H1 (cell line): Measurements from ENCODE around the gene CREB3. TPM values are rescaled to one million over a fixed set of nuclear protein-coding genes. Genes with fewer than 3 reads are reported as not detected.

Source experiments
- CTCF ChIA-PET: fragments of 300-600 bp; sonication (Branson Sonifier 250); formaldehyde crosslinking; loops from one replicate; lab custom pipeline; 2021; ENCODE audit not compliant: partially characterized antibody; lab: Charles Lee
- POLR2A ChIA-PET: fragments of 300-600 bp; sonication (Branson Sonifier 250); formaldehyde crosslinking; loops from one replicate; lab custom pipeline; 2021; ENCODE audit warnings: inconsistent platforms; ENCODE audit not compliant: partially characterized antibody; lab: Charles Lee
- DNase-seq, 2 experiments: peaks; one replicate each; pipeline versions ENCODE4 v3.0.0 to v3.0.0-alpha.2; 2010 to 2022; ENCODE audit warnings: low spot score in 2 of 2, low read depth in 1 of 2, mixed read lengths in 1 of 2
- FAIRE-seq: peaks from 2 replicates; lab custom pipeline; 2011; peaks lifted over from hg19 to GRCh38; lab: Jason Lieb, UNC
- H2AFZ ChIP-seq: 2 replicates; pipeline ENCODE4 v1.8.1; 2012; ENCODE audit warnings: low read length, inconsistent platforms
- H2AK5ac ChIP-seq: 2 replicates; pipeline ENCODE4 v1.6.1; 2013; ENCODE audit warnings: low read depth, low read length
- H2BK120ac ChIP-seq: replicated peaks from 2 replicates; pipeline ENCODE3; 2013; ENCODE audit warnings: low read depth, low read length, inconsistent platforms
- H2BK12ac ChIP-seq: 2 replicates; pipeline ENCODE4 v1.6.1; 2013; ENCODE audit warnings: low read depth, low read length
- H2BK15ac ChIP-seq: 2 replicates; pipeline ENCODE4 v1.6.1; 2013; ENCODE audit warnings: low read length
- H2BK20ac ChIP-seq: 2 replicates; pipeline ENCODE4 v1.6.1; 2013; ENCODE audit warnings: low read length
- H2BK5ac ChIP-seq: 2 replicates; pipeline ENCODE4 v1.6.1; 2013; ENCODE audit warnings: low read depth, low read length
- H3K14ac ChIP-seq: 2 replicates; pipeline ENCODE4 v1.6.1; 2013; ENCODE audit warnings: inconsistent platforms; ENCODE audit not compliant: insufficient read length
- H3K18ac ChIP-seq: 2 replicates; pipeline ENCODE4 v1.6.1; 2013; ENCODE audit warnings: low read length; ENCODE audit errors: extremely low read depth
- H3K23ac ChIP-seq: 2 replicates; pipeline ENCODE4 v1.6.1; 2013; ENCODE audit warnings: inconsistent platforms; ENCODE audit not compliant: insufficient read length
- H3K23me2 ChIP-seq: 2 replicates; pipeline ENCODE4 v1.6.1; 2013; ENCODE audit warnings: low read depth, low read length
- H3K27ac ChIP-seq: 2 replicates; pipeline ENCODE4 v1.6.1; 2011; ENCODE audit warnings: low read depth, low read length, inconsistent platforms
- H3K27me3 ChIP-seq, 4 experiments: replicated peaks in 1 of 4; 1 replicate in 1 of 4; 2 replicates in 3 of 4; pipeline versions ENCODE4 v1.6.1 to v1.8.1; 2011 to 2013; ENCODE audit warnings: low read length in 3 of 4, mild to moderate bottlenecking in 3 of 4, inconsistent platforms in 2 of 4, mixed read lengths in 2 of 4, moderate library complexity in 1 of 4; ENCODE audit not compliant: control insufficient read depth in 3 of 4, insufficient read depth in 3 of 4; ENCODE audit errors: extremely low read depth in 1 of 4
- H3K36me3 ChIP-seq, 4 experiments: 2 replicates each; pipeline versions ENCODE4 v1.6.1 to v1.8.1; 2011 to 2013; ENCODE audit warnings: mild to moderate bottlenecking in 4 of 4, low read length in 3 of 4, moderate library complexity in 2 of 4, control low read depth in 1 of 4, inconsistent platforms in 1 of 4; ENCODE audit not compliant: insufficient read depth in 4 of 4, control insufficient read depth in 2 of 4
- H3K4ac ChIP-seq: replicated peaks from 2 replicates; pipeline ENCODE3; 2013; ENCODE audit warnings: low read length, low read depth, mixed read lengths, inconsistent platforms; ENCODE audit not compliant: insufficient read length
- H3K4me1 ChIP-seq, 4 experiments: replicated peaks in 1 of 4; 1 replicate in 1 of 4; 2 replicates in 3 of 4; pipeline versions ENCODE4 v1.6.1 to v1.8.1; 2011 to 2013; ENCODE audit warnings: low read length in 3 of 4, inconsistent platforms in 2 of 4, mixed read lengths in 1 of 4; ENCODE audit not compliant: insufficient read depth in 4 of 4, control insufficient read depth in 3 of 4
- H3K4me2 ChIP-seq, 2 experiments: 2 replicates each; pipeline versions ENCODE4 v1.6.1 to v1.8.1; 2011 to 2013; ENCODE audit warnings: low read depth in 2 of 2, low read length in 2 of 2, control low read depth in 1 of 2, inconsistent platforms in 1 of 2, mild to moderate bottlenecking in 1 of 2; ENCODE audit not compliant: insufficient read depth in 1 of 2
- H3K4me3 ChIP-seq, 4 experiments: fragments of 200-600, 300-600 bp in 1 of 4; sonication (generic), shearing (Covaris generic), sonication (Bioruptor Twin) in 1 of 4; 2 replicates each; pipeline versions ENCODE4 v1.5.1 to v1.8.1; 2011 to 2016; ENCODE audit warnings: low read length in 4 of 4, low read depth in 3 of 4, control low read depth in 2 of 4, inconsistent platforms in 2 of 4, mild to moderate bottlenecking in 2 of 4, mixed read lengths in 1 of 4, moderate library complexity in 1 of 4; ENCODE audit not compliant: insufficient read depth in 2 of 4; ENCODE audit errors: extremely low read depth in 1 of 4
- H3K56ac ChIP-seq: replicated peaks from 2 replicates; pipeline ENCODE3; 2013; ENCODE audit warnings: low read depth, mild to moderate bottlenecking, mixed read lengths, low read length, inconsistent platforms; ENCODE audit not compliant: insufficient read length
- H3K79me1 ChIP-seq: 2 replicates; pipeline ENCODE4 v1.6.1; 2013; ENCODE audit warnings: low read depth, low read length, control low read depth
- H3K79me2 ChIP-seq, 2 experiments: 2 replicates each; pipeline versions ENCODE4 v1.6.1 to v1.8.1; 2012 to 2013; ENCODE audit warnings: low read length in 2 of 2, mild to moderate bottlenecking in 2 of 2, inconsistent platforms in 1 of 2; ENCODE audit not compliant: insufficient read depth in 2 of 2, control insufficient read depth in 1 of 2
- H3K9ac ChIP-seq, 4 experiments: replicated peaks in 1 of 4; 1 replicate in 1 of 4; 2 replicates in 3 of 4; pipeline versions ENCODE4 v1.6.1 to v1.8.1; 2011 to 2013; ENCODE audit warnings: low read depth in 3 of 4, low read length in 3 of 4, control low read depth in 2 of 4, mild to moderate bottlenecking in 2 of 4, moderate library complexity in 2 of 4, inconsistent platforms in 1 of 4; ENCODE audit errors: extremely low read depth in 1 of 4
- H3K9me3 ChIP-seq, 2 experiments: 2 replicates each; pipeline versions ENCODE4 v1.6.1 to v1.8.1; 2012 to 2013; ENCODE audit warnings: mild to moderate bottlenecking in 2 of 2, moderate library complexity in 2 of 2, control low read depth in 1 of 2, inconsistent platforms in 1 of 2, low read depth in 1 of 2, low read length in 1 of 2, mixed read lengths in 1 of 2; ENCODE audit not compliant: insufficient read depth in 2 of 2
- H4K20me1 ChIP-seq, 2 experiments: replicated peaks in 1 of 2; 2 replicates each; pipeline versions ENCODE3 to v1.8.1; 2011 to 2013; ENCODE audit warnings: inconsistent platforms in 2 of 2, low read length in 2 of 2, mild to moderate bottlenecking in 1 of 2; ENCODE audit not compliant: insufficient read depth in 2 of 2, control insufficient read depth in 1 of 2
- H4K5ac ChIP-seq: 2 replicates; pipeline ENCODE4 v1.6.1; 2013; ENCODE audit warnings: low read length, low read depth, mixed read lengths, inconsistent platforms; ENCODE audit not compliant: insufficient read length
- H4K8ac ChIP-seq: 2 replicates; pipeline ENCODE4 v1.8.0; 2013; ENCODE audit warnings: mild to moderate bottlenecking, moderate library complexity, low read length, inconsistent platforms; ENCODE audit not compliant: insufficient read depth; ENCODE audit errors: extremely low read depth
- H4K91ac ChIP-seq: replicated peaks from 2 replicates; pipeline ENCODE3; 2013; ENCODE audit warnings: low read length, mixed read lengths, inconsistent platforms; ENCODE audit not compliant: insufficient read length
- RAD21 ChIP-seq, 2 experiments: IDR thresholded peaks in 1 of 2; conservative IDR thresholded peaks in 1 of 2; 2 replicates each; pipeline ENCODE4 v1.6.1; 2011; ENCODE audit warnings: low read depth in 2 of 2, low read length in 2 of 2, improper control_type of control experiment in 1 of 2, inconsistent platforms in 1 of 2, mild to moderate bottlenecking in 1 of 2, moderate library complexity in 1 of 2
- TBP ChIP-seq: IDR thresholded peaks from 2 replicates; pipeline ENCODE4 v1.6.1; 2011; ENCODE audit warnings: low read depth, low read length, improper control_type of control experiment
- WGBS, 2 experiments: shearing (Covaris generic) in 1 of 2; methylation state at CpG; one replicate each; pipeline versions ENCODE4 v1.1.6 to v1.1.7; 2013 to 2015; ENCODE audit warnings: low lambda C conversion rate in 2 of 2, mixed read lengths in 2 of 2, inconsistent platforms in 1 of 2, low coverage in 1 of 2, missing lambda C conversion rate in 1 of 2; ENCODE audit not compliant: insufficient replicate concordance in 2 of 2, insufficient coverage in 1 of 2, insufficient read length in 1 of 2; ENCODE audit errors: extremely low coverage in 1 of 2, missing lambda C conversion rate in 1 of 2; 5-methylcytosine and 5-hydroxymethylcytosine counted together
- polyA plus RNA-seq, 7 experiments: library from polyadenylated mRNA; depleted of rRNA in 3 of 7; stranded (reverse) in 5 of 7; unstranded in 2 of 7; fragments of >200 nt in 5 of 7; fragments of 200-250 nt in 2 of 7; gene quantifications; 1 replicate in 5 of 7; 2 replicates in 1 of 7; 4 replicates in 1 of 7; pipeline versions ENCODE4 v1.2.1 to v1.2.3, GENCODE V29; 2011 to 2013; ENCODE audit warnings: missing spikeins in 2 of 7, mixed read lengths in 2 of 7
- total RNA-seq: library from RNA; stranded (reverse); fragmentation: NEBNext Ultra II Directional; extraction: Animal tissue kit (Norgen Biotek cat#: 25700); gene quantifications from 2 replicates; pipeline ENCODE4 v1.2.1, GENCODE V29; 2021

CREB3 gene
- total and polyA plus RNA-seq, 2 of the 8 experiments (the other 6 are each of a cell fraction or from before 2014, with no cell fraction given): 24.4 to 25.7 TPM

DNA sequence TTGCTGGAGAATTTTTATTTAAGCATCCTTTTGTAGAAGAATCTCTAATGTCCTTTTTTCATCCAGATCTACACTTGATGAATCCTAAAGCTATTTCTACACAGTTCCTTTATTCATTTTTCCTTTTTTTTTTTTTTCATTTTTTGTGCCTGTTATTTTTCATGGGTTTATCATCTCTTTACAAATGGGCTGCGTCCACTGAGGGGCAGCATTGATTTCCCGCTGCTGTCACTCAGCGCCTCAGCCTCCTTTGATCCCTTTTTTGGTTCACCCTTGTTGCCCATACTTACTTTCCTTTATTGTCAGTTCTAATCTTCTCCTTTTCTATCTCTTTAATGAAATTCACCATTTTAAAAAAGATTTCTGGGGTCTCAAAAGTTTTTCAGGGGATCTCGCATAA is 27.3 kb downstream of the CREB3 start:
- H4K91ac ChIP-seq: no peak overlapping the region
- no peak overlapping the region for H3K23ac ChIP-seq
- peaks cover 0 to 5% (median 0%) of the 10 kb centered on the region in 4 experiments; a peak in 2 of 7 replicates for H3K4me1 ChIP-seq
- 86% methylated on average over 4 of the region's 4 CpGs; no CpG with 5 or more reads in 1 of the 2 experiments for WGBS, 2 experiments
- no peak overlapping the region for H2BK12ac ChIP-seq
- H4K8ac ChIP-seq: no peak overlapping the region
- no peak overlapping the region for H2BK120ac ChIP-seq
- H3K9me3 ChIP-seq: no peaks in the 10 kb centered on the region
- no peaks in the 10 kb centered on the region; the same call in 1 of the 2 replicates for H3K23me2 ChIP-seq
- DNase-seq (no peak), FAIRE-seq (no peak)
- no peak overlapping the region for H2BK15ac ChIP-seq
- ChIA-PET POLR2A (interaction anchor here (0.9 to 2.1 kb wide), 5 partner anchors 9 to 16 kb away, joined by 3 to 8 read pairs (median 4); partner anchors contain the start of genes GBA2 and RGP1), CTCF (interaction anchor here (1.0 to 1.8 kb wide), 5 partner anchors 15 to 30 kb away, joined by 3 to 4 read pairs (median 4); no protein-coding TSS in a partner anchor)
- no peaks in the 10 kb centered on the region for H4K20me1 ChIP-seq
- H3K4ac ChIP-seq: no peak overlapping the region
- H3K27me3 ChIP-seq: no peaks in the 10 kb centered on the region
- H2BK5ac ChIP-seq: no peak overlapping the region
- TF ChIP-seq TBP (no peak), RAD21 (IDR thresholded peaks at IDR 0.05 in 1 of 2, conservative IDR thresholded peaks at IDR 0.05 in 1 of 2; ENCODE audit: low read depth in 2 of 2, low read length in 2 of 2) (0 out of 4 replicates have a peak, but pooled peaks of 1 of the 2 experiments have one; percentile 2)
- no peak overlapping the region for H2AK5ac ChIP-seq
- H3K56ac ChIP-seq: no peak overlapping the region
- H3K9ac ChIP-seq: no peak overlapping the region
- no peak overlapping the region for H4K5ac ChIP-seq
- H3K14ac ChIP-seq: no peak overlapping the region
- no peak overlapping the region for H3K18ac ChIP-seq
- no peak overlapping the region for H3K4me3 ChIP-seq
- no peaks in the 10 kb centered on the region for H3K36me3 ChIP-seq
- no peak overlapping the region for H3K27ac ChIP-seq
- no peak overlapping the region for H2BK20ac ChIP-seq
- no peak overlapping the region for H2AFZ ChIP-seq
- no peak overlapping the region for H3K4me2 ChIP-seq
- H3K79me2 ChIP-seq: peaks cover 0 to 24% of the 10 kb centered on the region in 2 experiments; a peak in 2 of 4 replicates
- no peaks in the 10 kb centered on the region for H3K79me1 ChIP-seq
